Measurements from ENCODE around the gene G6PC3.

GRCh38 chr17:44106801-44107200 lies 36.3 kb downstream of the G6PC3 start:
- TF ChIP-seq YY1 (IDR thresholded peaks at IDR 0.05) (no peak), CTCF (IDR thresholded peaks at IDR 0.05; ENCODE audit: low read depth, low read length, missing input control) (no peak), ZBTB33 (IDR thresholded peaks at IDR 0.05) (no peak), RAD21 (IDR thresholded peaks at IDR 0.05) (no peak)

Measured in liver (tissue), 3 donors.